K562 (cell line): ENCODE data around the gene CFDP1. TPM values are rescaled to one million over a fixed set of nuclear protein-coding genes. Genes with fewer than 3 reads are reported as not detected.
A peak's percentile ranks its signal among the peaks of the same experiment; 100 is the strongest.

Experiments
- ATAC-seq: fragments of 200-7000 bp; cut with Tn5 transposase; 3 replicates; pipeline ENCODE4 v1.9.1; 2020; ENCODE audit warnings: moderate library complexity
- BruUV-seq: library from RNA; stranded (reverse); fragments of 400-500 nt; replicated peaks from 2 replicates; lab custom pipeline; 2021; lab: Mats Ljungman, UMichigan
- CTCF ChIA-PET: fragments of 300-600 bp; formaldehyde crosslinking; extraction: SDS; loops from one replicate; lab custom pipeline; 2021; ENCODE audit warnings: low intra/inter-chr PET ratio; lab: Yijun Ruan, JAX
- POLR2A ChIA-PET: fragments of 300-600, 350-650 bp; sonication (Branson Sonifier 250); formaldehyde crosslinking; extraction: SDS; loops from one replicate; lab custom pipeline; 2021; ENCODE audit warnings: antibody characterized with exemption, inconsistent platforms; lab: Yijun Ruan, JAX
- DNase-seq, 4 experiments: peaks; one replicate each; pipeline versions ENCODE4 v3.0.0 to v3.0.0-alpha.2; 2011 to 2018; ENCODE audit warnings: low spot score in 3 of 4, mixed read lengths in 3 of 4; ENCODE audit errors: extremely low read depth in 1 of 4
- FAIRE-seq: peaks from 2 replicates; lab custom pipeline; 2011; peaks lifted over from hg19 to GRCh38; lab: Jason Lieb, UNC
- H2AFZ ChIP-seq: 2 replicates; pipeline ENCODE4 v1.6.0; 2011; ENCODE audit warnings: low read depth, low read length, control low read depth, inconsistent platforms
- H3K27ac ChIP-seq: fragments of 200-600 bp; 3 replicates; pipeline ENCODE4 v1.8.0; 2011; ENCODE audit warnings: low read depth, mild to moderate bottlenecking, control low read depth, inconsistent platforms, low read length, moderate library complexity, mixed read lengths; ENCODE audit errors: extremely low read depth
- H3K27me3 ChIP-seq, 2 experiments: fragments of 300-600 bp in 1 of 2; 2 replicates in 1 of 2; 3 replicates in 1 of 2; pipeline versions ENCODE4 v1.6.0 to v1.8.0; 2011; ENCODE audit warnings: inconsistent platforms in 2 of 2, low read length in 2 of 2, mild to moderate bottlenecking in 1 of 2, mixed read lengths in 1 of 2, moderate library complexity in 1 of 2; ENCODE audit not compliant: control insufficient read depth in 2 of 2, insufficient read depth in 2 of 2
- H3K36me3 ChIP-seq: fragments of 300-600 bp; 3 replicates; pipeline ENCODE4 v1.8.0; 2011; ENCODE audit warnings: mild to moderate bottlenecking, low read length, inconsistent platforms; ENCODE audit not compliant: control insufficient read depth, insufficient read depth
- H3K4me1 ChIP-seq, 2 experiments: fragments of 200-600 bp in 1 of 2; replicated peaks in 1 of 2; 2 replicates in 1 of 2; 3 replicates in 1 of 2; pipeline versions ENCODE4 v1.5.1 to v1.8.0; 2011; ENCODE audit warnings: inconsistent platforms in 2 of 2, low read length in 2 of 2, mild to moderate bottlenecking in 1 of 2, mixed read lengths in 1 of 2, moderate library complexity in 1 of 2; ENCODE audit not compliant: control insufficient read depth in 2 of 2, insufficient read depth in 2 of 2
- H3K4me2 ChIP-seq: 2 replicates; pipeline ENCODE4 v1.6.1; 2011; ENCODE audit warnings: low read length, control low read depth, inconsistent platforms, mixed read lengths; ENCODE audit not compliant: insufficient read depth
- H3K4me3 ChIP-seq: fragments of 200-600 bp; sonication (generic), shearing (Covaris generic); 2 replicates; pipeline ENCODE4 v1.5.1; 2016; ENCODE audit warnings: control low read depth, inconsistent platforms
- H3K79me2 ChIP-seq: fragments of 200-600 bp; 3 replicates; pipeline ENCODE4 v1.8.0; 2011; ENCODE audit warnings: low read length, inconsistent platforms; ENCODE audit not compliant: control insufficient read depth, insufficient read depth
- H3K9ac ChIP-seq, 2 experiments: 2 replicates each; pipeline versions ENCODE4 v1.6.0 to v1.6.1; 2011; ENCODE audit warnings: low read depth in 2 of 2, low read length in 2 of 2, control low read depth in 1 of 2, inconsistent platforms in 1 of 2, mild to moderate bottlenecking in 1 of 2, mixed read lengths in 1 of 2; ENCODE audit not compliant: insufficient read depth in 1 of 2
- H3K9me1 ChIP-seq: one replicate; pipeline ENCODE4 v1.6.0; 2011; ENCODE audit warnings: inconsistent platforms, mild to moderate bottlenecking, low read length, moderate library complexity; ENCODE audit not compliant: control insufficient read depth, insufficient read depth
- H3K9me3 ChIP-seq: replicated peaks from 2 replicates; pipeline ENCODE4 v1.5.1; 2011; ENCODE audit warnings: low read depth, low read length, inconsistent platforms; ENCODE audit not compliant: control insufficient read depth, insufficient read depth
- H4K20me1 ChIP-seq: replicated peaks from 2 replicates; pipeline ENCODE4 v1.6.1; 2011; ENCODE audit warnings: low read length, inconsistent platforms, mixed read lengths; ENCODE audit not compliant: control insufficient read depth, insufficient read depth
- CBFA2T2 ChIP-seq: fragments of 450-650 bp; conservative IDR thresholded peaks from 2 replicates; pipeline ENCODE4 v1.6.1; 2017; ENCODE audit warnings: mild to moderate bottlenecking
- CREB1 ChIP-seq, 2 experiments: sonication (generic) in 1 of 2; formaldehyde crosslinking in 1 of 2; IDR thresholded peaks; 2 replicates each; pipeline versions ENCODE4 v1.6.1 to v1.8.0; 2012 to 2022; ENCODE audit warnings: inconsistent platforms in 1 of 2, mild to moderate bottlenecking in 1 of 2, missing genetic modification reagents in 1 of 2, moderate library complexity in 1 of 2
- DDX20 ChIP-seq: fragments of 450-650 bp; IDR thresholded peaks from 2 replicates; pipeline ENCODE4 v1.6.1; 2016; ENCODE audit warnings: missing genetic modification characterization, low read depth, mild to moderate bottlenecking, missing compliant biosample characterization, moderate library complexity
- HMGXB4 ChIP-seq: sonication (generic); formaldehyde crosslinking; IDR thresholded peaks from 2 replicates; pipeline ENCODE4 v1.8.1; 2023; ENCODE audit warnings: mild to moderate bottlenecking, missing genetic modification reagents
- HSF4 ChIP-seq: fragments of 250-450 bp; sonication (Bioruptor Pico); IDR thresholded peaks from 2 replicates; pipeline ENCODE4 v2.1.2; 2022; ENCODE audit warnings: mild to moderate bottlenecking, moderate library complexity, borderline replicate concordance
- KLF6 ChIP-seq: fragments of 250-450 bp; sonication (Bioruptor Pico); IDR thresholded peaks from 2 replicates; pipeline ENCODE4 v1.4.0; 2020; ENCODE audit warnings: mild to moderate bottlenecking, moderate library complexity, borderline replicate concordance
- MCM3 ChIP-seq: fragments of 450-650 bp; IDR thresholded peaks from 2 replicates; pipeline ENCODE4 v1.6.1; 2016
- MIER1 ChIP-seq: fragments of 450-650 bp; IDR thresholded peaks from 2 replicates; pipeline ENCODE4 v1.6.1; 2016; ENCODE audit warnings: antibody characterized with exemption, mild to moderate bottlenecking, low read depth
- NFATC3 ChIP-seq: fragments of 450-650 bp; IDR thresholded peaks from 2 replicates; pipeline ENCODE4 v1.6.1; 2017; ENCODE audit warnings: mild to moderate bottlenecking
- NFRKB ChIP-seq: fragments of 450-650 bp; IDR thresholded peaks from 2 replicates; pipeline ENCODE4 v1.6.1; 2016; ENCODE audit warnings: low read depth
- NR2C2 ChIP-seq, 2 experiments: fragments of 200-800 bp in 1 of 2; sonication (Bioruptor generic) in 1 of 2; sonication (generic) in 1 of 2; formaldehyde crosslinking in 1 of 2; IDR thresholded peaks; 2 replicates each; pipeline versions ENCODE4 v1.6.1 to v1.8.0; 2016 to 2022; ENCODE audit warnings: mild to moderate bottlenecking in 1 of 2, missing compliant biosample characterization in 1 of 2, missing genetic modification characterization in 1 of 2, missing genetic modification reagents in 1 of 2
- SIN3B ChIP-seq: fragments of 450-650 bp; IDR thresholded peaks from 2 replicates; pipeline ENCODE4 v1.6.1; 2017; ENCODE audit warnings: low read depth, mild to moderate bottlenecking, moderate library complexity
- SMARCE1 ChIP-seq: fragments of 450-650 bp; IDR thresholded peaks from 2 replicates; pipeline ENCODE4 v1.7.1; 2016; ENCODE audit warnings: mild to moderate bottlenecking
- SPI1 ChIP-seq: IDR thresholded peaks from 2 replicates; pipeline ENCODE4 v1.6.1; 2011; ENCODE audit warnings: low read depth, low read length, control low read depth, borderline replicate concordance
- ZBTB12 ChIP-seq: fragments of 250-450 bp; sonication (Bioruptor Pico); IDR thresholded peaks from 2 replicates; pipeline ENCODE4 v1.4.0; 2020
- ZBTB9 ChIP-seq: fragments of 450-650 bp; formaldehyde crosslinking; IDR thresholded peaks from 2 replicates; pipeline ENCODE4 v1.4.0; 2020; ENCODE audit warnings: mild to moderate bottlenecking, moderate library complexity
- ZFP36 ChIP-seq: fragments of 150-350 bp; IDR thresholded peaks from 2 replicates; pipeline ENCODE4 v1.6.1; 2018; ENCODE audit warnings: low read length, low read depth; ENCODE audit not compliant: partially characterized antibody
- ZNF133 ChIP-seq: fragments of 250-450 bp; sonication (Bioruptor Pico); IDR thresholded peaks from 2 replicates; pipeline ENCODE4 v1.4.0; 2020; ENCODE audit warnings: mild to moderate bottlenecking
- ZNF253 ChIP-seq: fragments of 250-450 bp; sonication (Bioruptor Pico); conservative IDR thresholded peaks from 2 replicates; pipeline ENCODE4 v1.6.1; 2021; ENCODE audit warnings: mild to moderate bottlenecking
- WGBS: fragments of 100-300 bp; shearing (Covaris generic); methylation state at CpG from one replicate; pipeline ENCODE4 v1.1.6; 2016; ENCODE audit warnings: low coverage, mixed read lengths; ENCODE audit not compliant: insufficient coverage; ENCODE audit errors: missing lambda C conversion rate; 5-methylcytosine and 5-hydroxymethylcytosine counted together
- in situ Hi-C: fragments of 300-500 bp; cut with MboI; formaldehyde crosslinking; loops from 4 replicates; pipeline ENCODE4 v1.15.0; 2018; ENCODE audit warnings: inconsistent platforms, mixed read lengths
- intact Hi-C: fragments of 100-400 bp; cut with micrococcal nuclease; formaldehyde crosslinking; loops from 2 replicates; pipeline ENCODE4 v1.14.2; 2022
- polyA plus RNA-seq, 8 experiments: library from polyadenylated mRNA; depleted of rRNA in 4 of 8; stranded (reverse) in 5 of 8; unstranded in 3 of 8; fragments of >200 nt; fragmentation: Nextera tagmentation in 2 of 8; fragmentation: Illumina TruSeq in 1 of 8; extraction: Ambion mirVana in 2 of 8; extraction: Trizol in 1 of 8; gene quantifications; 2 replicates each; pipeline versions ENCODE4 v1.2.1 to v1.2.3, GENCODE V29; 2011 to 2014; ENCODE audit warnings: inconsistent platforms in 1 of 8, missing spikeins in 1 of 8
- total RNA-seq, 7 experiments: library from RNA; depleted of rRNA in 6 of 7; stranded (reverse); fragments of >200 nt in 6 of 7; fragmentation: Illumina TruSeq in 2 of 7; extraction: Trizol in 2 of 7; gene quantifications; 2 replicates each; pipeline versions ENCODE4 v1.2.1 to v1.2.3, GENCODE V29; 2011 to 2021; ENCODE audit warnings: low replicate concordance in 1 of 7

The CFDP1 gene
- total and polyA plus RNA-seq, 9 of the 15 experiments (the other 6 are each of a cell fraction or from before 2014, with no cell fraction given): 31.5 to 78.4 (median 61.7) TPM

- no peaks in the 10 kb centered on the region for H3K27me3 ChIP-seq
- no peak overlapping the region for H2AFZ ChIP-seq
- 77% methylated on average over 9 of the region's 14 CpGs for WGBS
- TF ChIP-seq CREB1 (IDR thresholded peaks at IDR 0.05) (no peak), CREB1 (CRISPR knock-in tag; IDR thresholded peaks at IDR 0.05) (no peak), SPI1 (no peak), ZNF133 (CRISPR knock-in tag) (no peak), MCM3 (no peak), ZBTB12 (no peak), CBFA2T2 (no peak), KLF6 (CRISPR knock-in tag) (no peak), HMGXB4 (CRISPR knock-in tag) (no peak), NFATC3 (no peak), ZFP36 (no peak), ZNF253 (CRISPR knock-in tag) (no peak), DDX20 (tag) (no peak), NFRKB (no peak), SMARCE1 (no peak), MIER1 (no peak), ZBTB9 (CRISPR knock-in tag) (no peak), HSF4 (CRISPR knock-in tag) (no peak), SIN3B (no peak), NR2C2 (CRISPR knock-in tag; IDR thresholded peaks at IDR 0.05) (no peak), NR2C2 (tag; IDR thresholded peaks at IDR 0.05) (no peak)
- ChIA-PET POLR2A (interaction anchor here (1.0 kb wide), 1 partner anchor 12 kb away, joined by 4 read pairs; the partner anchor contains the start of gene BCAR1), CTCF (no interaction called here)
- no peaks in the 10 kb centered on the region for H3K36me3 ChIP-seq
- peaks cover 4 to 59% of the 10 kb centered on the region in 2 experiments; a peak in 3 of 5 replicates for H3K4me1 ChIP-seq
- DNase-seq (no peak), FAIRE-seq (no peak), ATAC-seq (no peak)
- H3K9ac ChIP-seq: peak overlapping the region in 1 of 2 experiments; percentile 68; a peak in 2 of 4 replicates
- intact Hi-C loops: no loop called here
- in situ Hi-C loops: no loop called here
- peaks cover 6% of the 10 kb centered on the region; the same call in 1 of the 3 replicates for H3K79me2 ChIP-seq
- no peak overlapping the region for H3K4me2 ChIP-seq
- H3K9me3 ChIP-seq: no peaks in the 10 kb centered on the region
- no peak overlapping the region for H3K4me3 ChIP-seq
- no TSS peak for BruUV-seq
- 0 out of 2 replicates have a peak, but pooled peaks cover under 1% of the 10 kb centered on the region for H4K20me1 ChIP-seq
- H3K27ac ChIP-seq: no peak overlapping the region
- H3K9me1 ChIP-seq: no peaks in the 10 kb centered on the region
Observed at GRCh38 chr16:75263291-75263962, 169.9 kb downstream of the CFDP1 start.
